ENCODE data around the gene ARHGAP23. TPM values are rescaled to one million over a fixed set of nuclear protein-coding genes. Genes with fewer than 3 reads are reported as not detected.

ARHGAP23 gene, protein sequence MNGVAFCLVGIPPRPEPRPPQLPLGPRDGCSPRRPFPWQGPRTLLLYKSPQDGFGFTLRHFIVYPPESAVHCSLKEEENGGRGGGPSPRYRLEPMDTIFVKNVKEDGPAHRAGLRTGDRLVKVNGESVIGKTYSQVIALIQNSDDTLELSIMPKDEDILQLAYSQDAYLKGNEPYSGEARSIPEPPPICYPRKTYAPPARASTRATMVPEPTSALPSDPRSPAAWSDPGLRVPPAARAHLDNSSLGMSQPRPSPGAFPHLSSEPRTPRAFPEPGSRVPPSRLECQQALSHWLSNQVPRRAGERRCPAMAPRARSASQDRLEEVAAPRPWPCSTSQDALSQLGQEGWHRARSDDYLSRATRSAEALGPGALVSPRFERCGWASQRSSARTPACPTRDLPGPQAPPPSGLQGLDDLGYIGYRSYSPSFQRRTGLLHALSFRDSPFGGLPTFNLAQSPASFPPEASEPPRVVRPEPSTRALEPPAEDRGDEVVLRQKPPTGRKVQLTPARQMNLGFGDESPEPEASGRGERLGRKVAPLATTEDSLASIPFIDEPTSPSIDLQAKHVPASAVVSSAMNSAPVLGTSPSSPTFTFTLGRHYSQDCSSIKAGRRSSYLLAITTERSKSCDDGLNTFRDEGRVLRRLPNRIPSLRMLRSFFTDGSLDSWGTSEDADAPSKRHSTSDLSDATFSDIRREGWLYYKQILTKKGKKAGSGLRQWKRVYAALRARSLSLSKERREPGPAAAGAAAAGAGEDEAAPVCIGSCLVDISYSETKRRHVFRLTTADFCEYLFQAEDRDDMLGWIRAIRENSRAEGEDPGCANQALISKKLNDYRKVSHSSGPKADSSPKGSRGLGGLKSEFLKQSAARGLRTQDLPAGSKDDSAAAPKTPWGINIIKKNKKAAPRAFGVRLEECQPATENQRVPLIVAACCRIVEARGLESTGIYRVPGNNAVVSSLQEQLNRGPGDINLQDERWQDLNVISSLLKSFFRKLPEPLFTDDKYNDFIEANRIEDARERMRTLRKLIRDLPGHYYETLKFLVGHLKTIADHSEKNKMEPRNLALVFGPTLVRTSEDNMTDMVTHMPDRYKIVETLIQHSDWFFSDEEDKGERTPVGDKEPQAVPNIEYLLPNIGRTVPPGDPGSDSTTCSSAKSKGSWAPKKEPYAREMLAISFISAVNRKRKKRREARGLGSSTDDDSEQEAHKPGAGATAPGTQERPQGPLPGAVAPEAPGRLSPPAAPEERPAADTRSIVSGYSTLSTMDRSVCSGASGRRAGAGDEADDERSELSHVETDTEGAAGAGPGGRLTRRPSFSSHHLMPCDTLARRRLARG (N-terminal part only)
- 10 to 100 TPM; 27.3 to 38.1 (median 31.9) TPM for polyA plus RNA-seq (ENCODE audit: insufficient read depth in 1 of 5, insufficient read length in 5 of 5, low replicate concordance in 1 of 5)
- long read RNA-seq, donor 1, full-length matches to known transcripts: 2 of 13 reads
- long read RNA-seq, donor 1, partial matches to known transcripts: 11 of 13 reads
- long read RNA-seq, donor 1, other reads (novel, unspliced or antisense): 0 of 13 reads
- long read RNA-seq, donor 2: 0 reads
- long read RNA-seq, donor 3, partial matches to known transcripts: 19 of 20 reads
- long read RNA-seq, donor 3, other reads (novel, unspliced or antisense): 0 of 20 reads
- long read RNA-seq, donor 4: 0 reads
- long read RNA-seq, donor 5, partial matches to known transcripts: 0 of 5 reads
- long read RNA-seq, donor 5, other reads (novel, unspliced or antisense): 5 of 5 reads
- long read RNA-seq, donor 6, full-length matches to known transcripts: 1 of 8 reads
- long read RNA-seq, donor 6, partial matches to known transcripts: 7 of 8 reads
- long read RNA-seq, donor 6, other reads (novel, unspliced or antisense): 0 of 8 reads
- long read RNA-seq, donor 7: 0 reads
- long read RNA-seq, donor 8: 0 reads

DNA sequence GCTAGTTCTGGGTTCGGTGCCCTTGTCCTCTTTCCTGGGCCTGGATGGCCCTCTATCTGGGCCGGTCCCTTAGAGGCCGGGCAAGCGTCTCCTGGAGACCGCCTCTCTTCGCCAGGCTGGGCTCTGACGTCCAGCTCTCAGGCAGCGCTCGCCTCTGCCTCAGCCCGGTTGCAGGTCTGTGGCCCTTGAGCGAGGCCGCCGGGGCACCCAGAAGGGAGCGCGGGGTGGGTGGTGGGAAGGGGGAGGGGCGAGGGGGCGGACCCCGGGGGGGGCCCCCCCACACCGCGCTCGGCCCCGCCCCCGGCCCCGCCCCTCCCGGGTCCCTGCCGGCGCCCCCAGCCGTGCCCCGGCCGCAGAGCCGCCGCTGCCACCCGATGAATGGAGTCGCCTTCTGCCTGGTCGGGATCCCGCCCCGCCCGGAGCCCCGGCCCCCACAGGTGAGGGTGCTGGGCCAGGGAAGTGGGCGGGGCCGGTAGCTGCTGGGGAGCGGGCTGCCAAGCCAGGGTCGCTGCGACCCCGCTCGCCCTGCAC lies at the start of gene ARHGAP23:
Gene ARHGAP23 (plus strand): TSS at position 353 of the 531 bp plus-strand sequence. CDS start 22 bp downstream, at position 375.
- no peak for DNase-seq

- DNase-seq: no peak
These were observed 48.8 kb upstream of the ARHGAP23 start for GRCh38 chr17:38379448-38379847.

GRCh38 chr17:38395090-38395489 lies 33.2 kb upstream of the ARHGAP23 start:
- DNase-seq: no peak

DNA sequence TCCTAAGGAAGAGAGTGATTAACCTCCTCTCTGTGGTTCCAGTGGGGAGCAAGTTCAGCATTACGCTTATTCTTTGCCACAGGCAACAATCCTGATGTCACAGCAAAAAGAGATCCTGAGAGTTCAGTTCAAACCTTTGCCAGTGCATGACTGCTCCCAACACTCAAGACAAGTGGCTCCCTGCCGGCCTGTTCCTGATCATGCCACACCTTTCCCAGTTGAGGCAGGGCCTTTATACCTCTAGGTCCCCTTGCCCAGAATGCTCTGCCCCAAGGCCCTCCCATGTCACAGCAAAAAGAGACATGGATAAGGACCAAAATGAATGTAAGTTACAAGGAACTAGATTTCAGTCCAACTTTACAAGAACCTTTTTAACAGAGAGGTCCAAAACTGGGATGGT lies 31.0 kb upstream of the ARHGAP23 start:
- no peak for DNase-seq

DNA sequence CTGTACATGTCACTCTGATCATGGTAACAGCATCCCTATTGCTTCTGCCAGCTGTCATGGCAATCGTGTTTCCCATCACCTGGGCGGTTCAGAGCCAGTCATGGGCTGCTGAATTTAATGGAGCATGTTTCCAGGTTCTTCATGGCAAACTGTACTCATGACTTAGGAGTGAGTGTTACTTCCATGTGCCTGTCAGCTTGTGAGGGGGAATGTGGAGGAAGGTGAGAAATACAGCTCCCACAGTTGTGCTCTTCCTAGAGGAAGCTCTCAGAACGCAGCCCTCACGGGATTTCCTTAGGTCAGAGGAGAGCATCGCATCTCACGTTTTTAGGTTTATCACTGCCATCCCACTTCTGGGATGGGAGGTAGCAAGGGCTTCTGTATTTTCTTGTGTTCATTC lies 28.0 kb upstream of the ARHGAP23 start:
- no peak for DNase-seq

GRCh38 chr17:38401459-38401858 lies 26.8 kb upstream of the ARHGAP23 start:
- DNase-seq: no peak

DNA sequence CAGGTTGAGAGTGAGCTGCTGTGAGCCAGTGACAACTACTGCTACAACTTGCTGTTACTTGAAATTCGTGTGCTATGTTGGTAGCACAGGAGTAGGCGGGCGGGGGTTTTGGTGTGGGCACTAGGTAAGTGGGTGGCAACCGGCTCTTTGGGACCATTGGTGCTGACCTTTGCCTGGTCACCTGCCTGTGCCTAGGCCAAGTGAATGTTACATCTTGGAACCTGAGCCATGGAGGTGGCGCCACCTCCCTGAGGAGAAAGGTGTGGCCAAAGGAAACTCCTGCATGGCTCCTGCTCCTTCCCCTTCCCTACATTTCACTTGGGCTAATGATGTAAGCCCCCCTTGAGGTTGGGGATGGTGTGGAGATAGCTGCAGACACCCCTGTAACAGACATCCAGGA lies 25.4 kb upstream of the ARHGAP23 start:
- DNase-seq: no peak

- peak in 1 of 2 donors; percentile 55 for DNase-seq
These were observed 24.8 kb upstream of the ARHGAP23 start for GRCh38 chr17:38403491-38403890.

- DNase-seq: no peak
These were observed 23.9 kb upstream of the ARHGAP23 start for GRCh38 chr17:38404174-38404943.

DNA sequence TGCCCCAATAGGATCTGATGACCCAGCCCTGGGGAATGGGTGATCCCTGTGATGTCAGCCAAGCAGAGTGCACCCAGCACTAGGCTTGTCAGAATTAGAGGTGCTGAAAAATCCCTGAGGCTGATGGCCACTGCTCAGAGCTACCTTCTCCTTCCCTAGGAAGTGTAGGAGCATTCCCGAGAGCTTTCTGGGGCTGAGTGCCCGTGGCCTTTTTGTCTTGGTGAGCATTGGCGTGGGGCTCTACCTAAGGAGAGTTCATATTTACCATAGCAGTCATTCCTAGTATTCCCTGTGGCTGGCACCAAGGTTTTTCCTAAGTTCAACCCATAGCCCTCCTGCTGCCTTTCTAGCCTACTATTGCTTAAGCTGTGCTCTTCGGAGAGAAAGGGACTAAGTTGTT lies 22.6 kb upstream of the ARHGAP23 start:
- no peak for DNase-seq

DNA sequence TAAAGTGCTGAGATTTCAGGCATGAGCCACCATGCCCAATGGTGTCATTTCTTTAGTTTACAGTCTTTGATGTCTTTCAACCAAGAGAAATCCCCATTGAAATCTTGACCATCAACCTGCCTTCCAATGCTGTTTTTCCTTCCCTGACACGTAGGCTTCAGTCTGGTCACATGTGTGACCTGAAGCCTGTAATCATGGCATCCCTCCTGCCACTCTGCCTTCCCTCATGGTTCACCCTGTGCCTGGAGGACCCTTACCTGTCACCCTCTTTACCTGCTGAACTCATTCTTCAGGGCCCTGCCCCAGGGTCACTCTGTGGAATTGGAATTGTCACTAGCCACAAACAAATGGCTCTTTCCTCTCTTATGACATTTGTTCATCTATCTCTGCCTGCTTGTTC lies 18.1 kb upstream of the ARHGAP23 start:
- DNase-seq: no peak

DNA sequence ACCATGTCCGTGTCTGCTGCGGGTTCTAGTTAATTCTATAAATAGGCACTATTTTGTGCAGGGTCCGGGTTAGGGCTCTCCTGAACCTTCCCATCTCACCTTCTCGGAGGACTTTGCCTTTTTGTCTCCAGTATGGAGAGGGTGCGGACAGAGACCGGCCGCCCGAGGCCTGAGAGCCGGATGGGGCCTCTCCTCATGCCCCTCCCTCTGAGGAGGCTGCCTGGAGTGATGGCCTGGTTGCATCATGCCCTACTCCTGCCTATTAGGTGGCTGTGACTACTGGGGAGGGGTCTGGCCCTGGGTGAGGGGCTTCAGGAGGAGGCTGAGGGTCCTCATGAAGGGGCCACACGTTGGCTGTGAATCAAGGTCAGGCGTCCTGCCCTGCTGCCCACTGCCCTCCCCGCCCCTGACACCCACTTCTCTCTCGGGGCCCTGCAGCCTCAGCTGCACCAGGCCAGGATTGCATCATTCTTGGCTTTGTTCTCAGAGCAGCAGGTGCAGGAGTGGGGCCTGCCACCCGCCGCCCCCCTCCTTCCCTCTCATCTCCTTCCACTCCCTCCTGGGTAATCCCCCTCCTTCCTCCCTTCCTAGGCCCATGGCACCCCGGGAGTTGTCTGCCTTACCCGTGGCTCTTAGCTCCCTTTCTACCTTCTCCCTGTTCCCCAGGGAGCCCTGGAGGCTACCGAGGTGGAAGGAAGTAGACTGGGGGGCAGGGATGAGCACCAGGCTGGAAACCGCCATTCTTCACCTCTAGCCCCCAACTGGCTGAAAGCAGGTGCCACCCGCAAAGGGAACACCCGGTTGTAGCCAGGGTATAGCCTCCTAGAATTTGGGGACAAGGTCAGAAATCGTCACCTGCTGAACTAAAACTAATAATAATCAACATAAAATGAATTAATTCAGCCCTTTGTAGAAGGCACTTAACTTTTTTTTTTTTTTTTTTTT lies 12.7 kb upstream of the ARHGAP23 start:
- peak; percentile 54 to 75 for DNase-seq

GRCh38 chr17:38416840-38417209 lies 11.4 kb upstream of the ARHGAP23 start:
- DNase-seq: no peak

DNA sequence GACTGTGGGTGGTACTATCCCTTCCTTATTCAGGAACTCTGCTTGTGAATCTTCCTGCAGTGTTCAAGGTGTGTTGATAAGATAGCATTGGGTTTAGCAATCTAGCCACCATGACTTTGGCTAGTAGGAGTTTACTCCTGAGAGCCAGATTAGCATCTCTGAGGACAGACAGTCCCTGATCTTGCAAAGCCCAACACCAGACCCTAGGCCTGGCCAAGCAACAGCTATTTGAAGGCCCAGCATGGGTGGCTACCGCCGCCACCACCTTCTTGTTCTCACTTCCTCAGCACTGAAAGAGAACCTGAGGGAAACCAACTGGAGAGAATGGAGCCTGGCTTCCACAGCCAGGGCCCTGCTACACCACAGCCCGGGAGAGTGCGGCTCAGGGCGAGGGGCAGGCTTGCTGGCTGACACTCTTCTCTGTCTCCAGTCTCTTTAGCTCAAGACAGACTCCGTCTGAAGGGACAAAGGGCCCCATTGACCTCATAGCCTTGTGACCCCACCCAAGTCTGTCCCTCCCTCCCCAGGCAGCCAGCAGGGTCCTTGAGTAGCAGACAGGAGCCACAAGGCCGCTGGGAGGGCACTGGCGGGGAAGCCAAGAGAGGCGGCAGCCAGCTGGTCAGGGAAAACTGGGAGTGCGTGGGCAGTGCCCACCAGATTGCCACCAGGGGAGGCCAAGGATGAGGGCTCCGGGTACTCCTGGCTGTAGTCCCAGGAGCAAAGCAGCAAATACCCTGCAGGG lies 10.9 kb upstream of the ARHGAP23 start:
- no peak for DNase-seq

DNA sequence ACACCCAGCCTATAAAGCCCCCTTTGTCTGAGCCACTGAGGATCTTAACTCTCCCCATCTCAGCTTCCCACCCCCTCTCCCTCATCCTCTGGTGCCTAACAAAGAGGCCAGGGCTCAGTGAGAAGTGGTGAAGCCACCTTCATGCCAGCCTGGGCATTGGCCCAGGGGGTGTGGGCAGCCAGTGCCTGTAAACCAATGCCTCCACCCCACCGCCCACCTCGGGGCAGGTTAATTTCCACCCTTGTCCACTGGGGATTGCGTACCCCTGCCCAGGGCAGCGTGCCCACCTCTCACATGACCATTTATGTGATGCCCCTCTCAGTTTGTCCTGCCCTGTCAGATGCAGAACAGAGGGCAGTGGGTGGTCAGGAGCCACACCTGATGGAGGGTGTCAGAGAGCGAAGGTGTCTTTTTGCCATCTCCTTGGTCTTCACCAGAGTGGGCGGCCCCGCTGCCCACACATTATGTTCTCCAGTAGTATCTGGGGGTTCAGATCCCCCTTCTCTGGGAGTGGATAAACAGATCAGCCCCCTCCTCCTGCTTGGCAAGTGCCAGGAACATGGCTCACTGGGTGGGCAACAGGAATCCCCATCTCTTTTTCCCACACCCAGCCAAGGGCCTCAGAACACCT lies 10.1 kb upstream of the ARHGAP23 start:
- DNase-seq: no peak

GRCh38 chr17:38418693-38419507 lies 9.4 kb upstream of the ARHGAP23 start:
- no peak for DNase-seq
